Measurements from ENCODE around the gene ANKDD1A. TPM values are rescaled to one million over a fixed set of nuclear protein-coding genes. Genes with fewer than 3 reads are reported as not detected.
A peak's percentile ranks its signal among the peaks of the same experiment; 100 is the strongest.

ANKDD1A gene
- total and polyA plus RNA-seq, 2 experiments from 2014 or later, result 3.6 to 6.1 TPM

DNA sequence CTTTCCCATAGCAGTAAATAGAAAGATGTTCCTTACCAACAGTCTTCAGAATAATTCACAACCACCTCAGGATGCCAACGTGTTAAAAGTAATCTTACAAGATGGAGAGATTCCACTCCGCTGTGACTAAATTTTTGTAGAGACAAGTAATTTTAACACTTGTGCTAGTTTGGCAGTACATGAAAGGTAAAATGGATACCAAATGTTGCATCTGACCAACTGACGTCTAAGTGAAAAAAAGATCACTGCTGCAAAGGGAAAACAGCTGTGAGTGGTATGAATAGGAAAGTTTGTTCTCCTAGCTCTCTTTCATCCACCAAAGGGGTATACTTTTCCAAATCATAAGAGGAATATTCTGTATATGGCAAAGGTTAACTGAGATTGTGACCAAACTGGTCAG, 75.4 kb downstream of the ANKDD1A start:
- Histone ChIP-seq H2AFZ (no peak overlapping the region), H3K4me2 (peak overlapping the region; percentile 76), H3K4me3 (no peak overlapping the region), H3K4me1 (ENCODE audit: insufficient read depth) (peaks cover 32% of the 10 kb centered on the region), H3K27ac (no peak overlapping the region), H4K20me1 (ENCODE audit: insufficient read depth, poor library complexity, severe bottlenecking) (no peaks in the 10 kb centered on the region), H3K36me3 (replicated peaks; ENCODE audit: insufficient read depth, low read depth) (no peaks in the 10 kb centered on the region), H3K9me3 (ENCODE audit: low read depth) (no peaks in the 10 kb centered on the region), H3K9me2 (replicated peaks; ENCODE audit: insufficient read depth) (no peaks in the 10 kb centered on the region), H3K79me2 (peaks cover 66% of the 10 kb centered on the region), H3K27me3 (no peaks in the 10 kb centered on the region)
- TF ChIP-seq EZH2 (IDR thresholded peaks at IDR 0.05; ENCODE audit: borderline replicate concordance), result no peak
- no peak for TF ChIP-seq EZH2phosphoT487 (IDR thresholded peaks at IDR 0.05; ENCODE audit: low read depth, severe bottlenecking, unreplicated experiment)
- TF ChIP-seq, protein P1, sequence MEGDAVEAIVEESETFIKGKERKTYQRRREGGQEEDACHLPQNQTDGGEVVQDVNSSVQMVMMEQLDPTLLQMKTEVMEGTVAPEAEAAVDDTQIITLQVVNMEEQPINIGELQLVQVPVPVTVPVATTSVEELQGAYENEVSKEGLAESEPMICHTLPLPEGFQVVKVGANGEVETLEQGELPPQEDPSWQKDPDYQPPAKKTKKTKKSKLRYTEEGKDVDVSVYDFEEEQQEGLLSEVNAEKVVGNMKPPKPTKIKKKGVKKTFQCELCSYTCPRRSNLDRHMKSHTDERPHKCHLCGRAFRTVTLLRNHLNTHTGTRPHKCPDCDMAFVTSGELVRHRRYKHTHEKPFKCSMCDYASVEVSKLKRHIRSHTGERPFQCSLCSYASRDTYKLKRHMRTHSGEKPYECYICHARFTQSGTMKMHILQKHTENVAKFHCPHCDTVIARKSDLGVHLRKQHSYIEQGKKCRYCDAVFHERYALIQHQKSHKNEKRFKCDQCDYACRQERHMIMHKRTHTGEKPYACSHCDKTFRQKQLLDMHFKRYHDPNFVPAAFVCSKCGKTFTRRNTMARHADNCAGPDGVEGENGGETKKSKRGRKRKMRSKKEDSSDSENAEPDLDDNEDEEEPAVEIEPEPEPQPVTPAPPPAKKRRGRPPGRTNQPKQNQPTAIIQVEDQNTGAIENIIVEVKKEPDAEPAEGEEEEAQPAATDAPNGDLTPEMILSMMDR (IDR thresholded peaks at IDR 0.05; ENCODE audit: poor library complexity), result no peak
- 67% methylated on average over 3 of the region's 3 CpGs for WGBS (ENCODE audit: low lambda C conversion rate, missing lambda C conversion rate)
- no peak for DNase-seq (ENCODE audit: low spot score)

DNA sequence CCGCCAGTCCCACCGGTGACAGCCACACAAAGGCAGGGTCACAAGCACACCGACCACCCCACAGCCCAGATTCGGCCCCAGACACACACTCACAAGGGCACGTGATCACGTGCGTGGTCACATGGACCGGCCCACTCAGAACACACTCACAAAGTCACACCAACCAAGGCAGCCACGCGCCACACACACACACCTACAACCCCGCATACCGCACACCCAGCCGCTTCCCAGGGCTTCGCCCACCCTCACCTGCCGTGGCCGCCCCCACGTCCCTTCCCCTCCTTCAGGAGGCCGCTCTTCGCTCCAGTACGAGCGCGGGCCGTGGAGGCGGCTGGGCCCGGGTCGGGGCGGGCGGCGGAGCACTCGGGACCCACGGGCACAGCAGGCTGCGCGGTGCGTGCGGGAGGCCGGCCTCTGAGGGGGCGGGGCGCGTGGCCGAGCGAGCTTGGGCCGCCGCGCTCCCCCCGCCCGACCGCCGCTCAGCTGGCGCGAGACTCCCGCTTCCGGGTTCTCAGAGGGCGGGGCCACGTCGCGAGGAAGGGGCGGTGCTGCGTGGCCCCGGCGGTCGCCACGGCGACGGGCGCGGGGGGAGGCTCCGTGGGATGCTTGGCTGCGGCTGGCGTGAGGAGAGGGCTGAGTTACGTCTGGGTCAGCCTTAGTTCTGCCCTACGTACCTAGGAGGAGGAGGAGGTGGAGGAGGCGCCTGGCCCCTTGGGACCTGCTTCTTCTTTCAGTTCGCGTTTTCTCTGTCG, 77.9 kb downstream of the ANKDD1A start, which contains the start of gene SPG21:
SPG21 (minus strand) TSS at position 499 of the 752 bp plus-strand sequence. CDS start 6,345 bp downstream, outside the sequence.
- WGBS (ENCODE audit: low lambda C conversion rate, missing lambda C conversion rate), result 1% methylated on average over 62 of the region's 75 CpGs

DNA sequence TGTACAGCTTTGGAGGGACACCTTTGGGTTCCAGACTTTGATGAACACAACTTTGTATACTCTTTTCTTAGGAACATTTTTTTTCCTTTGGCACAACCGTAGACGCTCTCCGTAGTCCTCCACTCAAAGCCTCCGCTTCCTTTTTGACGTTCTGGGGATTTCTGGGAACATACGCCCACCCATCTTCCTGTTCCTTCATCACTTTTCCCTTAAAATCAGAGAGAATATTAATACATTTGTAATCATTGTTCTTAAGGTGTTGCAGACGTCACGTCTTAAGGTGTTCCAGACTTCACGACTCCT, 78.4 kb downstream of the ANKDD1A start:
- no peaks in the 10 kb centered on the region for H3K27me3 ChIP-seq
- H3K9me2 ChIP-seq (replicated peaks; ENCODE audit: insufficient read depth), result no peaks in the 10 kb centered on the region
- H2AFZ ChIP-seq, result peak overlapping the region; percentile 78
- no peaks in the 10 kb centered on the region for H3K9me3 ChIP-seq (ENCODE audit: low read depth)
- H3K4me1 ChIP-seq (ENCODE audit: insufficient read depth), result peaks cover 15% of the 10 kb centered on the region
- H3K27ac ChIP-seq, result peak overlapping the region; percentile 95
- peaks cover 36% of the 10 kb centered on the region for H3K79me2 ChIP-seq
- 9% methylated on average over 9 of the region's 9 CpGs for WGBS (ENCODE audit: low lambda C conversion rate, missing lambda C conversion rate)
- H3K36me3 ChIP-seq (replicated peaks; ENCODE audit: insufficient read depth, low read depth), result no peaks in the 10 kb centered on the region
- TF ChIP-seq, protein P1 (IDR thresholded peaks at IDR 0.05; ENCODE audit: poor library complexity), result no peak
- TF ChIP-seq EZH2 (IDR thresholded peaks at IDR 0.05; ENCODE audit: borderline replicate concordance) (no peak), EZH2phosphoT487 (IDR thresholded peaks at IDR 0.05; ENCODE audit: low read depth, severe bottlenecking, unreplicated experiment) (no peak)
- peak overlapping the region; percentile 48 for H3K4me3 ChIP-seq
- no peaks in the 10 kb centered on the region for H4K20me1 ChIP-seq (ENCODE audit: insufficient read depth, poor library complexity, severe bottlenecking)
- peak overlapping the region; percentile 74 for H3K4me2 ChIP-seq
- DNase-seq (ENCODE audit: low spot score), result no peak

More for the DNA sequence above, 77.9 kb downstream of the ANKDD1A start, which contains the start of gene SPG21:
- H4K20me1 ChIP-seq (ENCODE audit: insufficient read depth, poor library complexity, severe bottlenecking), result no peaks in the 10 kb centered on the region
- no peaks in the 10 kb centered on the region for H3K9me2 ChIP-seq (replicated peaks; ENCODE audit: insufficient read depth)
- peak within 1 kb of the TSS; percentile 78 for H2AFZ ChIP-seq
- H3K4me1 ChIP-seq (ENCODE audit: insufficient read depth), result peaks cover 21% of the 10 kb centered on the region
- peak within 1 kb of the TSS; percentile 82 for H3K4me3 ChIP-seq
- peak; percentile 97 for DNase-seq (ENCODE audit: low spot score)
- H3K79me2 ChIP-seq, result peaks cover 41% of the 10 kb centered on the region
- no peaks in the 10 kb centered on the region for H3K36me3 ChIP-seq (replicated peaks; ENCODE audit: insufficient read depth, low read depth)
- peak within 1 kb of the TSS; percentile 76 for H3K4me2 ChIP-seq
- H3K27me3 ChIP-seq, result no peaks in the 10 kb centered on the region
- no peak for TF ChIP-seq EZH2phosphoT487 (IDR thresholded peaks at IDR 0.05; ENCODE audit: low read depth, severe bottlenecking, unreplicated experiment)
- TF ChIP-seq, protein P1 (IDR thresholded peaks at IDR 0.05; ENCODE audit: poor library complexity), result no peak
- TF ChIP-seq EZH2 (IDR thresholded peaks at IDR 0.05; ENCODE audit: borderline replicate concordance), result no peak
- no peaks in the 10 kb centered on the region for H3K9me3 ChIP-seq (ENCODE audit: low read depth)
- peak within 1 kb of the TSS; percentile 96 for H3K27ac ChIP-seq

All from hepatocyte (in vitro differentiated cells).